AG10803 (cell line): ENCODE results near the gene HPN.

Source experiments
- DNase-seq: peaks from one replicate; pipeline ENCODE4 v3.0.0; 2010; ENCODE audit warnings: low read depth
- H3K4me3 ChIP-seq: 2 replicates; pipeline ENCODE4 v1.5.1; 2011; ENCODE audit warnings: mild to moderate bottlenecking, low read length, control low read depth
- TF ChIP-seq, protein P1 (sequence below): conservative IDR thresholded peaks from 2 replicates; pipeline ENCODE4 v1.5.1; 2011; ENCODE audit warnings: mild to moderate bottlenecking, low read length, control low read depth, inconsistent platforms

The HPN gene

DNA sequence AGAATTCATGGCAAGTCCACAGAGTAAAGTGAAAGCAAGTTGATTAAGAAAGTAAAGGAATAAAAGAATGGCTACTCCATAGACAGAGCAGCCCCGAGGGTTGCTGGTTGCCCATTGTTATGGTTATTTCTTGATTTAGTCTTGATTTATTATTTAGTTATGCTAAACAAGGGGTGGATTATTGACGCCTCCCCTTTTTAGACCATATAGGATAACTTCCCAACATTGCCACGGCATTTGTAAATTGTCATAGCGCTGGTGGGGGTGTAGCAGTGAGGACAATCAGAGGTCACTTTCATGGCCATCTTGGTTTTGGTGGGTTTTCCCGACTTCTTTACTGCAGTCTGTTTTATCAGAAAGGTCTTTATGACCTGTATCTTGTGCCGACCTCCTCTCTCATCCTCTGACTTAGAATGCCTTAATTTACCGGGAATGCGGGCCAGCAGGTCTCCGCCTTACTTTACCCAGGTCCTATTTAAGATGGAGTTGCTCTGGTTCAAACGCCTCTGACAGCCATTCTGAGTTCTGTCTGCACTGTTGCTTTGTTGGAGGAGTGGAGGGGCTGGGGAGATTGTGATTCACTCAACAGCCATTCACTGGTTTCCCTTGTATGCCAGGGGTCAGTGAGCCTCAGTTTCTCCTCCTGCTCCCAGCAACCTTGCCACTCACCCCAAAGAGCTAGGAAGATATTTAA, 27.6 kb downstream of the HPN start:
- DNase-seq = no peak
- TF ChIP-seq, protein P1, sequence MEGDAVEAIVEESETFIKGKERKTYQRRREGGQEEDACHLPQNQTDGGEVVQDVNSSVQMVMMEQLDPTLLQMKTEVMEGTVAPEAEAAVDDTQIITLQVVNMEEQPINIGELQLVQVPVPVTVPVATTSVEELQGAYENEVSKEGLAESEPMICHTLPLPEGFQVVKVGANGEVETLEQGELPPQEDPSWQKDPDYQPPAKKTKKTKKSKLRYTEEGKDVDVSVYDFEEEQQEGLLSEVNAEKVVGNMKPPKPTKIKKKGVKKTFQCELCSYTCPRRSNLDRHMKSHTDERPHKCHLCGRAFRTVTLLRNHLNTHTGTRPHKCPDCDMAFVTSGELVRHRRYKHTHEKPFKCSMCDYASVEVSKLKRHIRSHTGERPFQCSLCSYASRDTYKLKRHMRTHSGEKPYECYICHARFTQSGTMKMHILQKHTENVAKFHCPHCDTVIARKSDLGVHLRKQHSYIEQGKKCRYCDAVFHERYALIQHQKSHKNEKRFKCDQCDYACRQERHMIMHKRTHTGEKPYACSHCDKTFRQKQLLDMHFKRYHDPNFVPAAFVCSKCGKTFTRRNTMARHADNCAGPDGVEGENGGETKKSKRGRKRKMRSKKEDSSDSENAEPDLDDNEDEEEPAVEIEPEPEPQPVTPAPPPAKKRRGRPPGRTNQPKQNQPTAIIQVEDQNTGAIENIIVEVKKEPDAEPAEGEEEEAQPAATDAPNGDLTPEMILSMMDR = no peak
- H3K4me3 ChIP-seq = no peak overlapping the region

DNA sequence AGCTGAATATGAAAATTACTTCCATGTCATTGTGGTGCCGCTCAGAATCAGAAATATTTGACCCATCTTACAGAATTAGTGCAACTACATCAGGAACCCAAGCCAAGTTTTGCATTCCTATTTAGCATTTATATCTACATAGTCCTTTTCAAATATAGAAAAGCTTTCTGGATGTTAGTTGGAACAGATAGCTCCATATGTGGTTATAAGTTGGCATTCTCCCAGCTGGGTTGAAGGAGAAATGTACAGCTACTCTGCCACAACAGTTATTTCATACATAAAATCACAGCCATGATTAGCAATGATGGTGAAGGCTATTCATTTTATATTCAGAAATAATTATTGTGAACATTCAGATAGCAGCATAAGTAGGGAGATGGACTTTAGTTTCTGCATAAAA, 28.2 kb downstream of the HPN start:
- TF ChIP-seq, protein P1 = no peak
- DNase-seq = peak; percentile 4
- H3K4me3 ChIP-seq = no peak overlapping the region

DNA sequence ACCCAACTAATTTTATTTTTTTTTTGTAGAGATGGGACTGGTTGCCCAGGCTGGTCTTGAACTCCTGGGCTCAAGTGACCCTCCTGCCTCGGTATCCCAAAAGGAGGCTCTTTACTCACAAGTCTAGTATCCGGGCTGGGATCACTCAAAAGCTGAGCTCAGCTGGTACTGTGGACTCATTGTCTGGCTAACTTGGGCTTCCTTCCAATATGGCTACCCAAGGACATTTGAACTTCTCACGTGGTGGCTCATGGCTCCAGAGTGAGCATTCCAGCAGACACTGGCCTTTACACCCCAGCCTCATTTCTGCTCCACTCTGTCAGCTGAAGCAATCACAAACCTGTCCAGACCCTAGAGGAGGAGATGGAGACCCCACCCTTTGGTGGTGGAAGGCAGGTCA, 28.9 kb downstream of the HPN start:
- TF ChIP-seq, protein P1 = no peak
- no peak for DNase-seq
- no peak overlapping the region for H3K4me3 ChIP-seq

DNA sequence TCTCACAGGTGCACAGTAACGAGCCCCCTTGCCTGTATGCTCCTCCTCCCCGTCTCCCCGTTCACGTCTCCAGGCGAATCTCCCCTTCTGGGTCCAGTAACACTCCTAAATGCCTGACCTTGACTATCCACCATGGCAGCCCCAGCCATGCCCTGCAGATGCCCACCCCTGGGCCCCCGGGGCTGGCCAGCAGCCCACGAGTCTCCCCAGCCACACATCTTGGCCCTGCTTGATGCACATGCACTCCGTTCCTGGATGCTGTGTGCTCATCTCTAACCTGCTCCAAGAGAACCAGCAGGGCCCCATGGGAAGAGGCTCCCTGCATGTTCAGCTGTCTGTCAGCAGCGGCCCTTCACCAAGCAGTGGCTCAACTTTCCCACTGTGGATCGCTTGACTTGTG, 32.0 kb downstream of the HPN start:
- H3K4me3 ChIP-seq = no peak overlapping the region
- TF ChIP-seq, protein P1 = no peak
- DNase-seq = no peak

DNA sequence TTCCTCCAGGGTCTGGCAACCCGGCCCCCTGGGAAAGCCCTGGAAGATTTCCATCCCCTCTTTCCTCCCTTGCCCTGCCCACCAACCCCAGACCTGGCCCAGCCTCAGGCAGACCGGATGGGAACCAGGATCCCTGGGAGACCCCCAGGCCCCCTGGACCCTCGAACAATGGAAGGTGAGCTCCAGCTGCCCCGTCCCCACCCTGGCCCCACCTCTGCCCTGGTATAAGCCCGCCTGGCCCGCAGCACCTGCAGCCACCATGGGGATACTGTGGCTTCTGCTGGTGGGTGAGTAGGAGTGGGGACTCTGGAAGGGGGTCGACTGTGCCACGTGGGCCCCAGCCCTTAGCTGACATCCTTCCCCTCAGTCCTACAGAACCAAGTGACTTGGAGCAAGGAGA, 32.4 kb downstream of the HPN start:
- no peak for DNase-seq
- TF ChIP-seq, protein P1 = no peak
- H3K4me3 ChIP-seq = no peak overlapping the region

DNA sequence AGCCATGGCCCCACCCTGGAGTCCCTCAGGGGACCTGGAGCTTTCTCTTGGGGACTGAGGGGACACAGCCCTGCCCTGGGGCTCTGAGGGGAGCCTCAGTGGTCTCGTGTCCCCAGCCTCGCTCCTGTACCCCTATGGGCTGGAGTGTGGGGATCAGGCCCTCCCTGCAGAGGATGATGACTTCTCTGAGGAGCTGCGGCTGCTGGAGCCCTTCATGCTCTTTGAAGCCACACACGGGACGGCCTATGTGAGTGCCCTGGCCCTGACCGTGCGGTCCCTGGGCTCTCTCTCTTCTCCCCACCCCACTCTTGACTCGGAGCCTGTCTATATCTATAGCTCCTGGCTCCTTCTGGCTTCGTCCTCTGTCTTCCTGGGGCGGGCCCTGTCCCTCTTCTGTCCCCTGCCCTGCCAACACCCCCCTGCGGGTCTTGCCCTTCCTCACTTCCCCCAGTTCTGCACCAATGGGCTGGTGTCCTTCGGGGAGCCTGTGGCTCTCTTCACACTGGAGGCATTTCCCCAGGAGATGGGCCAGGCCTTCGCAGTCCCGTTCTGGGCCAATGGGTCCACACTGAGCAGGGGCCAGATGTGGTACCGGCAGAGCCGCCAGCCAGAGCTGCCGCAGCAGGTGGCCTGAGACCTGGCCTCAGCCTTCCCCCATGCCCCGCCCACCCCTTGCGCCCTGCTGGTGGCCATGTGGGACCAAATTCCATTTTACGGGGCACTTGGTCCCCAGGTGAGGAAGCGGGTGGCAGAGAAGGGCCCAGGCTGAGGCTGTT, 33.1 kb downstream of the HPN start:
- DNase-seq = no peak
- TF ChIP-seq, protein P1 = no peak
- H3K4me3 ChIP-seq = no peak overlapping the region
